ENCODE measurements around the gene MCEE. TPM values are rescaled to one million over a fixed set of nuclear protein-coding genes. Genes with fewer than 3 reads are reported as not detected.

MCEE gene
- total and polyA plus RNA-seq, 2 of the 4 experiments (the other 2 are of a cell fraction) = 11.1 to 15.0 TPM

DNA sequence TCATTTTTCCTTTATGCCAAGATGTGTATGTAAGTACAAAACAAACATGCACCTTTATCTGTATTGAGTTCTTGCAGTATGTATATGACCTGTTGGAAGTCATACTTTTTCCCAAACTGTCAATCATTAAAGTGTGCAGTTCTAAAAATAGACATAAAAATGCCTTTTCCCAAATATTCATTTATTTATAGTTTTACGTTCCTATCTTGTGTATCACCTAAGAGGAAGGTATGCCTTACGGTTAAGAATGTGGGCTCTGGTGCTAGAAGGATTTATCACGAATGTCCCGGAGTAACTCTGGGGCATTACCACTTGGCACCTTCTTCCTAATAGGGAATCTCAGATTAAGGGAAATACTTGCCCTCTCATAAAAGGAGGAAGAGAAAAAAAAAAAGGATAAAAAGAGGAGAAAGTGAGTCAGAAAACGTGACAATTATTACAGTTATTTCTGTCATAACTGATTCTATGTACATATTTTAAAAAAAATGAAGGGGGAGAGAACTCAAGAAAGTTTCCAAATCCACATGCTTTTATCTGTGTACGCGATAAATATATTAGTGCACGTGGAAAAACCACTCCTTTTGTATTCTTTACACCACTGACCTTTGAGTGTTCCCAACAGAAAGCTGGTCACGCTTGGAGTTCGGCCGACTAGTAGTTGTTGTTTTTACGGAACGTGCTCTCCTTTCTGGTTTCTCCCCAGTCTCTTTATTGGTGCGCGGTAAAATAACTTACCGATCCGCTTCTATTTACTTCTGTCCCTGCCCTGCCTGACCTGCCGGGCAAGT, 721 bp downstream of the MCEE start (continued):
- TF ChIP-seq USF2 (IDR thresholded peaks at IDR 0.05; ENCODE audit: low read depth, low read length) (no peak), NFE2L2 (IDR thresholded peaks at IDR 0.05; ENCODE audit: low read depth, low read length) (no peak)

DNA sequence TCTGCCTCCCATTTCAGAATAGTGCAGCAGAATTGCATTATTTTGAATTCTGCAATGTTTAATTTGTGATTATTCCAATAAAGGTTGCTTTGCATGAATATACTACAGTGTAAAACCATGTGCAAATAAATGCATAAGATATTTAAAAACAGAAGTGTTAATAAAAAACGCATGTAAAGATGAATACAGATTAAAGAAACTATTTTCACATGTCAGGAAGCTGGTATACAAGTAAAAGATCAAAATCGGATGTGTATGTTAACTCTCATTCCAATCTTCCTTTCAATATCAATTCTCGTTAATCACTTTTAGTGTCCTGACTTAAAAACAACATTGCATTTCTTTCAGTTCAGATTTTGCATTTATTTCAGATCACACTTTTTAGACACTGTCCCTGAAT, 3.1 kb downstream of the MCEE start:
- no TSS peak for BruUV-seq (replicated peaks)
- H2BK5ac ChIP-seq (ENCODE audit: low read depth, low read length, poor library complexity, severe bottlenecking) = no peak overlapping the region
- no peak overlapping the region for H3K4me3 ChIP-seq (ENCODE audit: insufficient read depth, low read depth, low read length)
- no peak overlapping the region for H3K4me2 ChIP-seq (ENCODE audit: low read depth, low read length)
- no peak for DNase-seq
- dilution Hi-C loops (cut with HindIII; ENCODE audit: low sequenced_read_pairs, unreplicated experiment) (no loop called here), in situ Hi-C loops (cut with MboI; ENCODE audit: low sequenced_read_pairs) (no loop called here), intact Hi-C loops (cut with micrococcal nuclease) (loop anchor here (10.0 kb wide), 1 partner anchor 122 kb away; no protein-coding TSS in a partner anchor)
- no peak overlapping the region for H2BK120ac ChIP-seq (ENCODE audit: low read depth, low read length)
- H3K79me1 ChIP-seq (ENCODE audit: low read depth in 1 of 2, low read length in 2 of 2) = peaks cover 7 to 29% of the 10 kb centered on the region in 2 experiments; a peak in 3 of 4 replicates
- H3K23ac ChIP-seq (ENCODE audit: low read depth, low read length) = no peak overlapping the region
- no peak overlapping the region for H4K91ac ChIP-seq (ENCODE audit: insufficient read depth, low read depth, low read length)
- H2BK15ac ChIP-seq (ENCODE audit: low read depth, low read length) = no peak overlapping the region
- no peak overlapping the region for H2AK5ac ChIP-seq (ENCODE audit: low read depth, low read length)
- H3K9ac ChIP-seq (ENCODE audit: low read depth, low read length) = no peak overlapping the region
- H2AFZ ChIP-seq (replicated peaks; ENCODE audit: low read length, poor library complexity) = no peak overlapping the region
- ChIA-PET POLR2A (ENCODE audit: unreplicated experiment) (no interaction called here), CTCF (no interaction called here)
- no peak overlapping the region for H2AK9ac ChIP-seq (replicated peaks; ENCODE audit: low read depth, low read length, poor library complexity)
- peaks cover 3% of the 10 kb centered on the region; the same call in 1 of the 2 replicates for H3K4me1 ChIP-seq (ENCODE audit: control insufficient read depth, insufficient read depth, low read length)
- H3K14ac ChIP-seq (replicated peaks; ENCODE audit: low read depth, low read length) = no peak overlapping the region
- no peak overlapping the region for H3K18ac ChIP-seq (ENCODE audit: low read depth, low read length)
- no CpG with 5 or more reads among the region's 3 CpGs for WGBS, 2 experiments (ENCODE audit: extremely low coverage in 2 of 2, insufficient read length in 1 of 2)
- no peak overlapping the region for H3K56ac ChIP-seq (ENCODE audit: extremely low read depth, insufficient read depth, low read length)
- no peaks in the 10 kb centered on the region for H3K27me3 ChIP-seq (ENCODE audit: control insufficient read depth, insufficient read depth, low read length)
- no peak overlapping the region for H2BK20ac ChIP-seq (ENCODE audit: low read depth, low read length)
- H3K27ac ChIP-seq (ENCODE audit: insufficient read depth, low read length) = no peak overlapping the region
- no peak overlapping the region for H4K8ac ChIP-seq (ENCODE audit: low read depth in 2 of 2, low read length in 2 of 2)
- H4K20me1 ChIP-seq (ENCODE audit: insufficient read depth, low read length) = peaks cover 1% of the 10 kb centered on the region; the same call in 1 of the 2 replicates
- H3K36me3 ChIP-seq (ENCODE audit: control insufficient read depth, insufficient read depth, low read length) = peaks cover 5% of the 10 kb centered on the region; the same call in 1 of the 2 replicates
- H3K4ac ChIP-seq (ENCODE audit: low read depth, low read length) = no peak overlapping the region
- H3K9me3 ChIP-seq (ENCODE audit: control insufficient read depth, insufficient read depth, low read length) = no peaks in the 10 kb centered on the region
- no peak for ATAC-seq (ENCODE audit: low read depth)
- no peak overlapping the region for H4K5ac ChIP-seq (ENCODE audit: low read depth, low read length)
- H3K9me1 ChIP-seq (ENCODE audit: insufficient read depth, low read length) = peaks cover under 1% of the 10 kb centered on the region; the same call in 1 of the 2 replicates
- TF ChIP-seq RFX5 (IDR thresholded peaks at IDR 0.05; ENCODE audit: low read depth, low read length) = no peak
- TF ChIP-seq RCOR1 (IDR thresholded peaks at IDR 0.05; ENCODE audit: insufficient replicate concordance, low read length) = no peak
- TF ChIP-seq BHLHE40 (IDR thresholded peaks at IDR 0.05; ENCODE audit: low read depth, low read length) = no peak
- no peak for TF ChIP-seq CEBPB (IDR thresholded peaks at IDR 0.05; ENCODE audit: low read depth, low read length)
- TF ChIP-seq RAD21 (IDR thresholded peaks at IDR 0.05; ENCODE audit: low read length) = no peak
- no peak for TF ChIP-seq FOS (IDR thresholded peaks at IDR 0.05; ENCODE audit: low read depth, low read length)
- TF ChIP-seq CHD1 (IDR thresholded peaks at IDR 0.05; ENCODE audit: low read depth, low read length) = no peak
- no peak for TF ChIP-seq MAFK (IDR thresholded peaks at IDR 0.05; ENCODE audit: low read depth, low read length)
- TF ChIP-seq USF2 (IDR thresholded peaks at IDR 0.05; ENCODE audit: low read depth, low read length) = no peak
- TF ChIP-seq POLR2A (IDR thresholded peaks at IDR 0.05; ENCODE audit: low read depth, low read length) = no peak
- no peak for TF ChIP-seq MXI1 (IDR thresholded peaks at IDR 0.05; ENCODE audit: borderline replicate concordance, low read depth, low read length)
- TF ChIP-seq MAZ (IDR thresholded peaks at IDR 0.05; ENCODE audit: borderline replicate concordance, low read depth, low read length) = no peak
- no peak for TF ChIP-seq NFE2L2 (IDR thresholded peaks at IDR 0.05; ENCODE audit: low read depth, low read length)
- no peak for TF ChIP-seq SMC3 (IDR thresholded peaks at IDR 0.05; ENCODE audit: low read depth, low read length)

All from IMR-90 (cell line).